SK-N-SH (cell line): ENCODE results near the gene CLEC20A. TPM values are rescaled to one million over a fixed set of nuclear protein-coding genes. Genes with fewer than 3 reads are reported as not detected.

Source experiments
- CTCF ChIA-PET: fragments of 300-600, 350-600 bp; formaldehyde crosslinking; extraction: SDS; loops from one replicate; lab custom pipeline; 2021; lab: Yijun Ruan, JAX
- POLR2A ChIA-PET: fragments of 350-600 bp; sonication (Branson Sonifier 250); formaldehyde crosslinking; extraction: SDS; loops from one replicate; lab custom pipeline; 2020; ENCODE audit warnings: antibody characterized with exemption, inconsistent platforms; lab: Yijun Ruan, JAX
- DNase-seq: peaks from one replicate; pipeline ENCODE4 v3.0.0; 2012
- H2AFZ ChIP-seq: fragments of 200-600 bp; sonication (generic); 2 replicates; pipeline ENCODE4 v1.8.1; 2016; ENCODE audit warnings: antibody characterized with exemption, mild to moderate bottlenecking, low read depth
- H3F3A ChIP-seq: fragments of 200-600 bp; sonication (generic); replicated peaks from 2 replicates; pipeline ENCODE3; 2016; ENCODE audit warnings: antibody characterized with exemption, mild to moderate bottlenecking; ENCODE audit not compliant: insufficient read depth
- H3K27ac ChIP-seq, 2 experiments: fragments of 200-500 bp in 1 of 2; fragments of 200-600 bp in 1 of 2; sonication (Bioruptor generic) in 1 of 2; sonication (generic), shearing (Covaris generic) in 1 of 2; 2 replicates each; pipeline versions ENCODE4 v1.5.1 to v1.6.1; 2014 to 2016; ENCODE audit warnings: low read depth in 2 of 2, inconsistent platforms in 1 of 2, low read length in 1 of 2, mild to moderate bottlenecking in 1 of 2, mixed read lengths in 1 of 2
- H3K27me3 ChIP-seq: fragments of 200-600 bp; sonication (generic), shearing (Covaris generic); 2 replicates; pipeline ENCODE4 v1.6.1; 2016; ENCODE audit warnings: mixed run types; ENCODE audit not compliant: insufficient read depth
- H3K36me3 ChIP-seq, 2 experiments: fragments of 200-500 bp in 1 of 2; fragments of 200-600 bp in 1 of 2; sonication (Bioruptor generic) in 1 of 2; sonication (generic) in 1 of 2; replicated peaks in 1 of 2; 2 replicates each; pipeline versions ENCODE3 to v1.5.1; 2014 to 2016; ENCODE audit warnings: low read length in 1 of 2, mild to moderate bottlenecking in 1 of 2; ENCODE audit not compliant: insufficient read depth in 2 of 2, control insufficient read depth in 1 of 2
- H3K4me1 ChIP-seq, 2 experiments: fragments of 200-500 bp in 1 of 2; fragments of 200-600 bp in 1 of 2; sonication (Bioruptor generic) in 1 of 2; sonication (generic), shearing (Covaris generic) in 1 of 2; 2 replicates each; pipeline versions ENCODE4 v1.5.1 to v1.6.1; 2014 to 2016; ENCODE audit warnings: low read depth in 1 of 2, low read length in 1 of 2, mixed run types in 1 of 2; ENCODE audit not compliant: insufficient read depth in 2 of 2, control insufficient read depth in 1 of 2
- H3K4me2 ChIP-seq: fragments of 200-600 bp; sonication (generic), shearing (Covaris generic); 2 replicates; pipeline ENCODE4 v1.6.1; 2017; ENCODE audit warnings: mixed run types
- H3K4me3 ChIP-seq, 2 experiments: fragments of 200-500 bp in 1 of 2; fragments of 200-600 bp in 1 of 2; sonication (Bioruptor generic) in 1 of 2; sonication (generic), shearing (Covaris generic) in 1 of 2; 2 replicates each; pipeline versions ENCODE4 v1.5.1 to v1.8.1; 2014 to 2016; ENCODE audit warnings: low read depth in 2 of 2, inconsistent platforms in 1 of 2, low read length in 1 of 2, mild to moderate bottlenecking in 1 of 2, mixed read lengths in 1 of 2, moderate library complexity in 1 of 2
- H3K79me2 ChIP-seq: fragments of 200-600 bp; sonication (generic); 2 replicates; pipeline ENCODE4 v1.8.1; 2017; ENCODE audit warnings: mild to moderate bottlenecking; ENCODE audit not compliant: insufficient read depth
- H3K9ac ChIP-seq: fragments of 200-600 bp; sonication (generic); 2 replicates; pipeline ENCODE4 v1.6.1; 2017; ENCODE audit warnings: mixed run types
- H3K9me2 ChIP-seq: fragments of 200-600 bp; sonication (generic); 2 replicates; pipeline ENCODE4 v1.6.1; 2017; ENCODE audit warnings: mixed run types
- H3K9me3 ChIP-seq: fragments of 200-600 bp; sonication (generic); 2 replicates; pipeline ENCODE4 v1.6.1; 2017; ENCODE audit warnings: mixed run types, mild to moderate bottlenecking, moderate library complexity
- H4K20me1 ChIP-seq: fragments of 200-600 bp; sonication (generic); 2 replicates; pipeline ENCODE4 v1.6.1; 2017; ENCODE audit warnings: mild to moderate bottlenecking, mixed run types; ENCODE audit not compliant: insufficient read depth
- CHD2 ChIP-seq: fragments of 150-350 bp; IDR thresholded peaks from 2 replicates; pipeline ENCODE4 v1.6.1; 2018; ENCODE audit warnings: low read length; ENCODE audit not compliant: partially characterized antibody
- EP300 ChIP-seq, 2 experiments: IDR thresholded peaks; 2 replicates each; pipeline versions ENCODE4 v1.4.0 to v1.6.1; 2012; ENCODE audit warnings: borderline replicate concordance in 1 of 2, low read depth in 1 of 2, low read length in 1 of 2
- EZH2phosphoT487 ChIP-seq: fragments of 200-600 bp; sonication (generic); IDR thresholded peaks from 2 replicates; pipeline ENCODE4 v1.6.1; 2017; ENCODE audit warnings: low read depth, mixed run types, mild to moderate bottlenecking, antibody characterized with exemption, moderate library complexity, borderline replicate concordance
- FOSL2 ChIP-seq: IDR thresholded peaks from 2 replicates; pipeline ENCODE4 v1.4.0; 2012; ENCODE audit warnings: low read depth, mild to moderate bottlenecking, moderate library complexity, borderline replicate concordance
- MEF2A ChIP-seq: IDR thresholded peaks from 2 replicates; pipeline ENCODE4 v1.4.0; 2012; ENCODE audit warnings: low read depth, borderline replicate concordance
- SMC3 ChIP-seq: IDR thresholded peaks from 2 replicates; pipeline ENCODE4 v1.6.1; 2012; ENCODE audit warnings: low read depth, low read length, improper control_type of control experiment
- WGBS: methylation state at CpG from one replicate; pipeline ENCODE4 v1.1.6; 2017; ENCODE audit warnings: low lambda C conversion rate; 5-methylcytosine and 5-hydroxymethylcytosine counted together
- polyA plus RNA-seq, 3 experiments: library from polyadenylated mRNA; depleted of rRNA; stranded (reverse); fragments of >200 nt; gene quantifications; 2 replicates each; pipeline ENCODE4 v1.2.3, GENCODE V29; 2012
- TF ChIP-seq, protein P1 (sequence below): IDR thresholded peaks from 2 replicates; pipeline ENCODE4 v1.4.0; 2012; ENCODE audit warnings: low read depth
- TF ChIP-seq, protein P2 (sequence below): IDR thresholded peaks from 2 replicates; pipeline ENCODE4 v1.4.0; 2012; ENCODE audit warnings: low read depth, borderline replicate concordance
- TF ChIP-seq, protein P3 (sequence below): IDR thresholded peaks from 2 replicates; pipeline ENCODE4 v1.6.1; 2012; ENCODE audit warnings: mild to moderate bottlenecking, low read depth, low read length, moderate library complexity

The CLEC20A gene
- polyA plus RNA-seq, 1 of the 3 experiments (the other 2 are of a cell fraction) = not detected

DNA sequence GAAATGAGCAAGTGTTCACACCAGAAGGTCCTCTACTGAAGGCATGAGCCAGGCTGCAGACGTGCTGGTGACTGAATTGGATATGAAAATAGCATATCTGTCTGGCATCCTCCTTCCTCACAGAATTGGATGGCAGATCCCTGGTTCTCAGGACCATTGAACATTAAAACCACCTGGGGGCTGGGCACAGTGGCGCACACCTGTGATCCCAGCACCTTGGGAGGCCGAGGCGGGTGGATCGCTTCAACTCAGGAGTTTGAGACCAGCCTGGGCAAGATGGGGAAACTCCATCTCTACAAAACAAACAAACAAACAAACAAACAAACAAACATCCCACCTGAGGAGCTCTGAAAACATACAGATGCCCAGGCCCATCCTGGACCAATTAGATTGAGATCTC is 39.6 kb upstream of the CLEC20A start:
- H3K4me2 ChIP-seq = peak overlapping the region; percentile 62; the same call in 1 of the 2 replicates
- POLR2A ChIA-PET = no interaction called here
- DNase-seq = no peak
- no peaks in the 10 kb centered on the region for H3K27me3 ChIP-seq
- CTCF ChIA-PET = interaction anchor here (1.2 to 8.9 kb wide), 5 partner anchors 9 to 468 kb away, joined by 4 to 128 read pairs (median 6); no protein-coding TSS in a partner anchor
- H3K9me2 ChIP-seq = no peaks in the 10 kb centered on the region
- no peak overlapping the region for H3K27ac ChIP-seq
- peaks cover 21% of the 10 kb centered on the region for H3F3A ChIP-seq
- no peak overlapping the region for H3K9ac ChIP-seq
- H2AFZ ChIP-seq = no peak overlapping the region
- H3K9me3 ChIP-seq = no peaks in the 10 kb centered on the region
- H3K4me3 ChIP-seq = no peak overlapping the region
- H3K4me1 ChIP-seq = peaks cover 6 to 42% of the 10 kb centered on the region in 2 experiments; a peak in 3 of 4 replicates
- H3K36me3 ChIP-seq = no peaks in the 10 kb centered on the region
- H4K20me1 ChIP-seq = no peaks in the 10 kb centered on the region
- WGBS = 94% methylated on average over 4 of the region's 5 CpGs
- no peaks in the 10 kb centered on the region for H3K79me2 ChIP-seq
- TF ChIP-seq FOSL2 = no peak
- TF ChIP-seq, protein P1, sequence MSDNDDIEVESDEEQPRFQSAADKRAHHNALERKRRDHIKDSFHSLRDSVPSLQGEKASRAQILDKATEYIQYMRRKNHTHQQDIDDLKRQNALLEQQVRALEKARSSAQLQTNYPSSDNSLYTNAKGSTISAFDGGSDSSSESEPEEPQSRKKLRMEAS = no peak
- no peak for TF ChIP-seq SMC3
- TF ChIP-seq, protein P2, sequence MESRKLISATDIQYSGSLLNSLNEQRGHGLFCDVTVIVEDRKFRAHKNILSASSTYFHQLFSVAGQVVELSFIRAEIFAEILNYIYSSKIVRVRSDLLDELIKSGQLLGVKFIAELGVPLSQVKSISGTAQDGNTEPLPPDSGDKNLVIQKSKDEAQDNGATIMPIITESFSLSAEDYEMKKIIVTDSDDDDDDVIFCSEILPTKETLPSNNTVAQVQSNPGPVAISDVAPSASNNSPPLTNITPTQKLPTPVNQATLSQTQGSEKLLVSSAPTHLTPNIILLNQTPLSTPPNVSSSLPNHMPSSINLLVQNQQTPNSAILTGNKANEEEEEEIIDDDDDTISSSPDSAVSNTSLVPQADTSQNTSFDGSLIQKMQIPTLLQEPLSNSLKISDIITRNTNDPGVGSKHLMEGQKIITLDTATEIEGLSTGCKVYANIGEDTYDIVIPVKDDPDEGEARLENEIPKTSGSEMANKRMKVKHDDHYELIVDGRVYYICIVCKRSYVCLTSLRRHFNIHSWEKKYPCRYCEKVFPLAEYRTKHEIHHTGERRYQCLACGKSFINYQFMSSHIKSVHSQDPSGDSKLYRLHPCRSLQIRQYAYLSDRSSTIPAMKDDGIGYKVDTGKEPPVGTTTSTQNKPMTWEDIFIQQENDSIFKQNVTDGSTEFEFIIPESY = no peak
- TF ChIP-seq, protein P3, sequence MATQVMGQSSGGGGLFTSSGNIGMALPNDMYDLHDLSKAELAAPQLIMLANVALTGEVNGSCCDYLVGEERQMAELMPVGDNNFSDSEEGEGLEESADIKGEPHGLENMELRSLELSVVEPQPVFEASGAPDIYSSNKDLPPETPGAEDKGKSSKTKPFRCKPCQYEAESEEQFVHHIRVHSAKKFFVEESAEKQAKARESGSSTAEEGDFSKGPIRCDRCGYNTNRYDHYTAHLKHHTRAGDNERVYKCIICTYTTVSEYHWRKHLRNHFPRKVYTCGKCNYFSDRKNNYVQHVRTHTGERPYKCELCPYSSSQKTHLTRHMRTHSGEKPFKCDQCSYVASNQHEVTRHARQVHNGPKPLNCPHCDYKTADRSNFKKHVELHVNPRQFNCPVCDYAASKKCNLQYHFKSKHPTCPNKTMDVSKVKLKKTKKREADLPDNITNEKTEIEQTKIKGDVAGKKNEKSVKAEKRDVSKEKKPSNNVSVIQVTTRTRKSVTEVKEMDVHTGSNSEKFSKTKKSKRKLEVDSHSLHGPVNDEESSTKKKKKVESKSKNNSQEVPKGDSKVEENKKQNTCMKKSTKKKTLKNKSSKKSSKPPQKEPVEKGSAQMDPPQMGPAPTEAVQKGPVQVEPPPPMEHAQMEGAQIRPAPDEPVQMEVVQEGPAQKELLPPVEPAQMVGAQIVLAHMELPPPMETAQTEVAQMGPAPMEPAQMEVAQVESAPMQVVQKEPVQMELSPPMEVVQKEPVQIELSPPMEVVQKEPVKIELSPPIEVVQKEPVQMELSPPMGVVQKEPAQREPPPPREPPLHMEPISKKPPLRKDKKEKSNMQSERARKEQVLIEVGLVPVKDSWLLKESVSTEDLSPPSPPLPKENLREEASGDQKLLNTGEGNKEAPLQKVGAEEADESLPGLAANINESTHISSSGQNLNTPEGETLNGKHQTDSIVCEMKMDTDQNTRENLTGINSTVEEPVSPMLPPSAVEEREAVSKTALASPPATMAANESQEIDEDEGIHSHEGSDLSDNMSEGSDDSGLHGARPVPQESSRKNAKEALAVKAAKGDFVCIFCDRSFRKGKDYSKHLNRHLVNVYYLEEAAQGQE = no peak
- no peak for TF ChIP-seq EZH2phosphoT487
- TF ChIP-seq MEF2A = no peak
- TF ChIP-seq EP300 (IDR thresholded peaks at IDR 0.05; ENCODE audit: borderline replicate concordance in 1 of 2, low read depth in 1 of 2, low read length in 1 of 2) = no peak
- TF ChIP-seq CHD2 = no peak
